K562 (cell line): ENCODE measurements around the gene EPHA10. TPM values are rescaled to one million over a fixed set of nuclear protein-coding genes. Genes with fewer than 3 reads are reported as not detected.

Experiments
- ATF3 ChIP-seq, 2 experiments: fragments of 450-650 bp in 1 of 2; sonication (generic) in 1 of 2; formaldehyde crosslinking in 1 of 2; IDR thresholded peaks in 1 of 2; conservative IDR thresholded peaks in 1 of 2; 2 replicates each; pipeline versions ENCODE4 v1.6.1 to v1.8.1; 2016 to 2023; ENCODE audit warnings: mild to moderate bottlenecking in 2 of 2, moderate library complexity in 2 of 2, inconsistent platforms in 1 of 2, missing genetic modification reagents in 1 of 2
- CGGBP1 ChIP-seq: fragments of 250-450 bp; sonication (Bioruptor Pico); IDR thresholded peaks from 2 replicates; pipeline ENCODE4 v1.9.0; 2021; ENCODE audit warnings: mild to moderate bottlenecking
- CTBP1 ChIP-seq: fragments of 450-650 bp; IDR thresholded peaks from 2 replicates; pipeline ENCODE4 v1.6.1; 2016; ENCODE audit warnings: borderline replicate concordance
- E2F4 ChIP-seq: sonication (generic); formaldehyde crosslinking; IDR thresholded peaks from 2 replicates; pipeline ENCODE4 v1.8.0; 2022; ENCODE audit warnings: mild to moderate bottlenecking, low read depth, missing genetic modification reagents
- ELK3 ChIP-seq: fragments of 450-650 bp; formaldehyde crosslinking; IDR thresholded peaks from 2 replicates; pipeline ENCODE4 v1.4.0; 2020; ENCODE audit warnings: mild to moderate bottlenecking
- ETV1 ChIP-seq: fragments of 450-650 bp; conservative IDR thresholded peaks from 2 replicates; pipeline ENCODE4 v1.6.1; 2016; ENCODE audit warnings: missing genetic modification characterization, control low read depth, low read depth, missing compliant biosample characterization
- FIP1L1 ChIP-seq: fragments of 200-400 bp; formaldehyde crosslinking; IDR thresholded peaks from 2 replicates; pipeline ENCODE4 v1.6.1; 2018; ENCODE audit warnings: mild to moderate bottlenecking, low read depth, low read length; ENCODE audit not compliant: poor library complexity, severe bottlenecking
- GTF3C2 ChIP-seq: IDR thresholded peaks from 3 replicates; pipeline ENCODE4 v1.6.1; 2011; ENCODE audit warnings: borderline replicate concordance, mild to moderate bottlenecking, moderate library complexity; ENCODE audit not compliant: insufficient read length; ENCODE audit errors: extremely low read depth
- HDAC2 ChIP-seq: fragments of 450-650 bp; IDR thresholded peaks from 2 replicates; pipeline ENCODE4 v1.6.1; 2016; ENCODE audit warnings: mild to moderate bottlenecking
- MYNN ChIP-seq, 2 experiments: sonication (generic); formaldehyde crosslinking in 1 of 2; IDR thresholded peaks; 2 replicates each; pipeline versions ENCODE4 v1.5.0 to v1.6.1; 2016 to 2020; ENCODE audit warnings: antibody characterized with exemption in 1 of 2, missing genetic modification reagents in 1 of 2
- NONO ChIP-seq, 2 experiments: fragments of 200-400 bp in 1 of 2; fragments of 450-650 bp in 1 of 2; formaldehyde crosslinking in 1 of 2; IDR thresholded peaks; 2 replicates each; pipeline ENCODE4 v1.6.1; 2017; ENCODE audit warnings: low read depth in 2 of 2, mild to moderate bottlenecking in 2 of 2, moderate library complexity in 2 of 2, low read length in 1 of 2
- NRF1 ChIP-seq, 2 experiments: fragments of 450-650 bp; IDR thresholded peaks in 1 of 2; conservative IDR thresholded peaks in 1 of 2; 2 replicates each; pipeline ENCODE4 v1.6.1; 2014; ENCODE audit warnings: mild to moderate bottlenecking in 2 of 2
- SAFB2 ChIP-seq: fragments of 200-400 bp; formaldehyde crosslinking; IDR thresholded peaks from 2 replicates; pipeline ENCODE4 v1.6.1; 2018; ENCODE audit warnings: borderline replicate concordance, low read length, low read depth, moderate library complexity; ENCODE audit not compliant: severe bottlenecking
- THRB ChIP-seq: fragments of 450-650 bp; formaldehyde crosslinking; conservative IDR thresholded peaks from 2 replicates; pipeline ENCODE4 v1.4.0; 2022; ENCODE audit warnings: mild to moderate bottlenecking, missing genetic modification characterization
- ZFP91 ChIP-seq: sonication (generic); formaldehyde crosslinking; IDR thresholded peaks from 2 replicates; pipeline ENCODE4 v1.8.0; 2022; ENCODE audit warnings: mild to moderate bottlenecking, missing genetic modification reagents
- polyA plus RNA-seq, 8 experiments: library from polyadenylated mRNA; depleted of rRNA in 4 of 8; stranded (reverse) in 5 of 8; unstranded in 3 of 8; fragments of >200 nt; fragmentation: Nextera tagmentation in 2 of 8; fragmentation: Illumina TruSeq in 1 of 8; extraction: Ambion mirVana in 2 of 8; extraction: Trizol in 1 of 8; gene quantifications; 2 replicates each; pipeline versions ENCODE4 v1.2.1 to v1.2.3, GENCODE V29; 2011 to 2014; ENCODE audit warnings: inconsistent platforms in 1 of 8, missing spikeins in 1 of 8
- total RNA-seq, 7 experiments: library from RNA; depleted of rRNA in 6 of 7; stranded (reverse); fragments of >200 nt in 6 of 7; fragmentation: Illumina TruSeq in 2 of 7; extraction: Trizol in 2 of 7; gene quantifications; 2 replicates each; pipeline versions ENCODE4 v1.2.1 to v1.2.3, GENCODE V29; 2011 to 2021; ENCODE audit warnings: low replicate concordance in 1 of 7

Gene EPHA10
- total and polyA plus RNA-seq, 9 of the 15 experiments (the other 6 are each of a cell fraction or from before 2014, with no cell fraction given) = 0.03 TPM; not detected in 8

- TF ChIP-seq THRB (CRISPR knock-in tag) (no peak), ETV1 (tag) (peak; percentile 91), ZFP91 (no peak), SAFB2 (no peak), ELK3 (no peak), CTBP1 (peak; percentile 54; the same call in 1 of the 2 replicates), ATF3 (IDR thresholded peaks at IDR 0.05) (no peak), ATF3 (CRISPR knock-in tag; conservative IDR thresholded peaks at IDR 0.05) (no peak; the same call in 1 of the 2 replicates), NRF1 (conservative IDR thresholded peaks at IDR 0.05 in 1 of 2, IDR thresholded peaks at IDR 0.05 in 1 of 2) (no peak), FIP1L1 (no peak), GTF3C2 (no peak), HDAC2 (peak; percentile 64; the same call in 1 of the 2 replicates), NONO (IDR thresholded peaks at IDR 0.05; ENCODE audit: low read depth in 2 of 2, low read length in 1 of 2) (no peak), E2F4 (CRISPR knock-in tag) (peak; percentile 75; the same call in 1 of the 2 replicates), MYNN (IDR thresholded peaks at IDR 0.05) (no peak), MYNN (CRISPR knock-in tag; IDR thresholded peaks at IDR 0.05) (peak; percentile 64; the same call in 1 of the 2 replicates), CGGBP1 (CRISPR knock-in tag) (no peak)
Observed at GRCh38 chr1:37795340-37796125, 30.6 kb upstream of the EPHA10 start (continued).
